CD4-positive, alpha-beta T cell (primary cell): ENCODE results near the gene PCDHGC4. TPM values are rescaled to one million over a fixed set of nuclear protein-coding genes. Genes with fewer than 3 reads are reported as not detected.

ENCODE experiments used
- ATAC-seq: fragments of 200-7000 bp; cut with Tn5 transposase; one replicate; pipeline ENCODE4 v1.10.0; 2022; ENCODE audit warnings: mild to moderate bottlenecking; ENCODE audit not compliant: poor library complexity
- CTCF ChIA-PET: fragments of 350-600 bp; sonication (Branson Sonifier 250); formaldehyde crosslinking; loops from one replicate; lab custom pipeline; 2021; ENCODE audit warnings: antibody characterized with exemption, inconsistent platforms; lab: Charles Lee
- POLR2A ChIA-PET: fragments of 350-600 bp; sonication (Branson Sonifier 250); formaldehyde crosslinking; loops from one replicate; lab custom pipeline; 2021; ENCODE audit warnings: antibody characterized with exemption, inconsistent platforms; lab: Charles Lee
- DNase-seq, 14 experiments: peaks; one replicate each; pipeline ENCODE4 v3.0.0-alpha.2; 2013 to 2020; ENCODE audit warnings: mixed read lengths in 2 of 14
- H3K27ac ChIP-seq, 2 donors: one replicate each; pipeline versions ENCODE4 v1.5.1 to v1.7.0; 2013; ENCODE audit warnings: low read length in 2 of 2, low read depth in 1 of 2, mild to moderate bottlenecking in 1 of 2
- H3K27me3 ChIP-seq, 2 experiments: 1 replicate in 1 of 2; 2 replicates in 1 of 2; pipeline versions ENCODE4 v1.6.1 to v1.7.0; 2013; ENCODE audit warnings: low read length in 2 of 2, control low read depth in 1 of 2, mild to moderate bottlenecking in 1 of 2, moderate library complexity in 1 of 2; ENCODE audit not compliant: insufficient read depth in 2 of 2, control insufficient read depth in 1 of 2
- H3K36me3 ChIP-seq: one replicate; pipeline ENCODE4 v1.6.1; 2013; ENCODE audit warnings: low read length, control low read depth; ENCODE audit not compliant: insufficient read depth
- H3K4me1 ChIP-seq: one replicate; pipeline ENCODE4 v1.6.1; 2013; ENCODE audit warnings: low read length, control low read depth; ENCODE audit not compliant: insufficient read depth
- H3K4me3 ChIP-seq: one replicate; pipeline ENCODE4 v1.5.1; 2013; ENCODE audit warnings: mild to moderate bottlenecking, low read length, moderate library complexity
- H3K9me3 ChIP-seq, 2 experiments: 1 replicate in 1 of 2; 2 replicates in 1 of 2; pipeline versions ENCODE4 v1.6.1 to v1.7.0; 2013; ENCODE audit warnings: low read length in 2 of 2, mild to moderate bottlenecking in 2 of 2, control low read depth in 1 of 2, moderate library complexity in 1 of 2; ENCODE audit not compliant: control insufficient read depth in 1 of 2, insufficient read depth in 1 of 2
- H3K27ac Mint-ChIP-seq: one replicate; pipeline ENCODE4 v1.8.0; 2020; ENCODE audit warnings: mixed read lengths
- H3K27me3 Mint-ChIP-seq: one replicate; pipeline ENCODE4 v1.8.0; 2021; ENCODE audit warnings: mixed read lengths
- H3K36me3 Mint-ChIP-seq: one replicate; pipeline ENCODE4 v1.8.0; 2021; ENCODE audit warnings: low read depth, mixed read lengths
- H3K4me1 Mint-ChIP-seq: one replicate; pipeline ENCODE4 v1.8.0; 2021; ENCODE audit warnings: low read depth, mixed read lengths
- H3K4me3 Mint-ChIP-seq: one replicate; pipeline ENCODE4 v1.8.0; 2020; ENCODE audit warnings: mild to moderate bottlenecking, mixed read lengths
- H3K9me3 Mint-ChIP-seq: one replicate; pipeline ENCODE4 v1.8.0; 2020; ENCODE audit warnings: mixed read lengths
- CTCF ChIP-seq: fragments of 200-600 bp; IDR thresholded peaks from one replicate; pipeline ENCODE4 v1.8.0; 2022; ENCODE audit warnings: antibody characterized with exemption, mild to moderate bottlenecking
- intact Hi-C, 2 experiments: fragments of 100-400 bp; cut with DNase I in 1 of 2; cut with micrococcal nuclease in 1 of 2; formaldehyde crosslinking; loops; one replicate each; pipeline versions ENCODE4 v1.15.1 to v1.9.0; 2023 to 2025; cut with DNase I, micrococcal nuclease
- total RNA-seq, 174 experiments: library from RNA in 2 of 174; stranded (reverse) in 2 of 174; gene quantifications; one replicate each; pipeline ENCODE4 v1.2.3 and lab custom pipeline; 2021 to 2026

PCDHGC4 gene
- total RNA-seq, 2 experiments from 2014 or later, result not detected

- CTCF ChIA-PET, result interaction anchor here (0.9 kb wide), 1 partner anchor 16 kb away, joined by 3 read pairs; no protein-coding TSS in a partner anchor
- Mint-ChIP-seq H3K4me3 (no peak overlapping the region), H3K27me3 (peaks cover 14% of the 10 kb centered on the region), H3K36me3 (peaks cover 9% of the 10 kb centered on the region), H3K4me1 (peaks cover 14% of the 10 kb centered on the region), H3K9me3 (no peaks in the 10 kb centered on the region), H3K27ac (no peak overlapping the region)
- ATAC-seq, result no peak
- peaks cover 0 to 3% of the 10 kb centered on the region in 2 experiments for H3K9me3 ChIP-seq
- no peak for TF ChIP-seq CTCF
- no peak for DNase-seq
- POLR2A ChIA-PET, result no interaction called here
- peaks cover 2% of the 10 kb centered on the region for H3K36me3 ChIP-seq
- intact Hi-C loops, result no loop called here
- no peak overlapping the region for H3K27ac ChIP-seq
- H3K4me3 ChIP-seq, result no peak overlapping the region
- H3K27me3 ChIP-seq, result peaks cover 0 to 2% of the 10 kb centered on the region in 2 experiments
- peaks cover 13% of the 10 kb centered on the region for H3K4me1 ChIP-seq
Measured at GRCh38 chr5:141508440-141508797, 23.6 kb downstream of the PCDHGC4 start.

DNA sequence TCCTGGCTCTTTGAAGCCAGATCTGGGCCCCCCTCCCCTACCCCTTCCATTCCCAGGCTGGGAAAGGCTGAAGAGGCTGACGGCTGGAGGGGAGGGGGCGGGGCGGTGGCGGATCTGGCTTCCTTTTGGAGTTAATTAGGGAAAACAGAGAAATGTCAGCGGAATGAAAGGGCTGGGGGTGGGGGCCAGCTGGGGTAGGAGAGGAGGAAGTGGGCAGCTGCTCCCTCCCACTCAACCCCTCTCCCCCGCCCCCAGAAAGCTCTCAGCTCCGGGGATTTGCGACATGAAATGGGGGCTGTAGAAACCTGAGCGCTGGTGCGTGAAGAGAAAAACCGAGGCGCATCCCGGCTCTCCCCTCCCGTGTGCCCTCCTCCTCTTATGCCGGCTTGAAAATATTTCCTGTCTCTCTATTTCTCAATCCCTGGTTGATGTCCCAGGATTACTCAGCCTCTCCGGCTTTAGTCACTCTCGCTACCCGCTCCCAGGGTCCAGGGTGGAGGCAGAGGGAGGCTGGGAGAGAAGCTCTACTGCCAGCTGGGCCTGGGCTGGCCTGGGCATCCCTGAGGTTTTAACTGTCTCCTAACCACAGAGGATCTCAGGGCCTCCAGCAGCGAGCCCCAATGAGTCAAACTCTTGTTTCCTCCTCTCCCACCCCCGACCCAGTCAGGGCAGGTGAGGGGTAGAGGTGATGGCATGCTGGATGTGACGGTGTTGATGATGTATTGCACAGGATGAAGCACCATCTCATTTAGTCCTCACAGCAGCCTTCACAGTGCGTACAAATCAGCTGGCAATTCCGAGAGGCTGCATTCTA is 24.2 kb downstream of the PCDHGC4 start:
- H3K27ac ChIP-seq, result no peak overlapping the region
- no peak for ATAC-seq
- H3K9me3 Mint-ChIP-seq, result no peaks in the 10 kb centered on the region
- H3K4me3 ChIP-seq, result no peak overlapping the region
- ChIA-PET CTCF (no interaction called here), POLR2A (no interaction called here)
- no peak overlapping the region for H3K27ac Mint-ChIP-seq
- H3K27me3 Mint-ChIP-seq, result peaks cover 9% of the 10 kb centered on the region
- H3K4me1 ChIP-seq, result peaks cover 18% of the 10 kb centered on the region
- peak in 1 of 14 experiments; percentile 36 for DNase-seq
- H3K9me3 ChIP-seq, result peaks cover 0 to 5% of the 10 kb centered on the region in 2 experiments
- TF ChIP-seq CTCF, result no peak
- H3K36me3 ChIP-seq, result peaks cover 2% of the 10 kb centered on the region
- no peak overlapping the region for H3K4me3 Mint-ChIP-seq
- peaks cover 14% of the 10 kb centered on the region for H3K36me3 Mint-ChIP-seq
- H3K27me3 ChIP-seq, result peaks cover 0 to 2% of the 10 kb centered on the region in 2 experiments
- H3K4me1 Mint-ChIP-seq, result peaks cover 20% of the 10 kb centered on the region
- intact Hi-C loops, result no loop called here

- peaks cover 0 to 2% of the 10 kb centered on the region in 2 experiments for H3K27me3 ChIP-seq
- CTCF ChIA-PET, result no interaction called here
- Mint-ChIP-seq H3K27ac (no peak overlapping the region), H3K36me3 (peaks cover 14% of the 10 kb centered on the region), H3K9me3 (no peaks in the 10 kb centered on the region), H3K4me3 (peak overlapping the region; percentile 20), H3K27me3 (peaks cover 4% of the 10 kb centered on the region), H3K4me1 (peaks cover 25% of the 10 kb centered on the region)
- peaks cover 0 to 5% of the 10 kb centered on the region in 2 experiments for H3K9me3 ChIP-seq
- ATAC-seq, result no peak
- H3K36me3 ChIP-seq, result peaks cover 8% of the 10 kb centered on the region
- H3K27ac ChIP-seq, result no peak overlapping the region
- no peak for DNase-seq
- peaks cover 26% of the 10 kb centered on the region for H3K4me1 ChIP-seq
- no peak for TF ChIP-seq CTCF
- no peak overlapping the region for H3K4me3 ChIP-seq
- POLR2A ChIA-PET, result no interaction called here
- intact Hi-C loops, result no loop called here
Measured at GRCh38 chr5:141510160-141510559, 25.3 kb downstream of the PCDHGC4 start.
